ENCODE results near the gene PRKCH.

The PRKCH gene

DNA sequence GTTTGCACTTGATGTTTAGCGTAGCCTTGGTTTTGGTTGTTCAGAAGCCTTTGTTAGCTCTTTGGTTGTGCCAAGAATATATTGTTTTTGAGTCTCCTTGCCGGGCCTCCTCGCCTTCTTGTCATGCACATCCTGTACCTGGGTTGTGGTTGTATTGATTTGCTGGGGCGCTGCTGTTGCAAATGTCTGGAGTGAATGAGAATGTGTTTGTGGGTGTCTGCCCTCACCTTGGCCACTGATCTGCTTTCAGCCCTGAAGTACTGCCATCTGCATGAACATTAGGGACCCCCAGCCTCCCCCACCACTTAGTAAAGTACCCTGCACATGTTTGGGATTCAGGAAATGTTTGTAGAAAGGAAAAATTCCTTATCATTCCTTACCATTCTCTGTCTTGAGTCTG is 16.5 kb downstream of the PRKCH start:
- no peak for DNase-seq (ENCODE audit: low read depth)

DNA sequence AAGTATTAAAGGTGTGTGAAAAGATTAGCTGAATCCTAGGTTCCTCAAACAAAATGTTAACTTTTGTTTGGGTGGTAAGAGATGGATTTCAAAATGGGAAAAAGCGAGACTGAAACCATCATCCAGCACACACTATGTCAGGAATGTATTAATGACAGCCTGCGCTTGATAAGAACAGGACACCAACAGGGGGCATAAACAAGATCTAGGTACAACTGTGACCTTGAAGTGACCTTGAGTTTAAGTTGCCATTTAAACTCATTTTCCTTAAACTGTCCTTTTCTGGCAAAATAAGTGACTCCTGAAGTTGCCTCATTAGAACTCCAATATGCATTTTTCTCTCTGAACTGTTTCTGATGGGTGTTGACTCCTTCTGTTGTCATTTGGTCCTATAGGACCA is 17.1 kb downstream of the PRKCH start:
- DNase-seq (ENCODE audit: low read depth), result no peak

DNA sequence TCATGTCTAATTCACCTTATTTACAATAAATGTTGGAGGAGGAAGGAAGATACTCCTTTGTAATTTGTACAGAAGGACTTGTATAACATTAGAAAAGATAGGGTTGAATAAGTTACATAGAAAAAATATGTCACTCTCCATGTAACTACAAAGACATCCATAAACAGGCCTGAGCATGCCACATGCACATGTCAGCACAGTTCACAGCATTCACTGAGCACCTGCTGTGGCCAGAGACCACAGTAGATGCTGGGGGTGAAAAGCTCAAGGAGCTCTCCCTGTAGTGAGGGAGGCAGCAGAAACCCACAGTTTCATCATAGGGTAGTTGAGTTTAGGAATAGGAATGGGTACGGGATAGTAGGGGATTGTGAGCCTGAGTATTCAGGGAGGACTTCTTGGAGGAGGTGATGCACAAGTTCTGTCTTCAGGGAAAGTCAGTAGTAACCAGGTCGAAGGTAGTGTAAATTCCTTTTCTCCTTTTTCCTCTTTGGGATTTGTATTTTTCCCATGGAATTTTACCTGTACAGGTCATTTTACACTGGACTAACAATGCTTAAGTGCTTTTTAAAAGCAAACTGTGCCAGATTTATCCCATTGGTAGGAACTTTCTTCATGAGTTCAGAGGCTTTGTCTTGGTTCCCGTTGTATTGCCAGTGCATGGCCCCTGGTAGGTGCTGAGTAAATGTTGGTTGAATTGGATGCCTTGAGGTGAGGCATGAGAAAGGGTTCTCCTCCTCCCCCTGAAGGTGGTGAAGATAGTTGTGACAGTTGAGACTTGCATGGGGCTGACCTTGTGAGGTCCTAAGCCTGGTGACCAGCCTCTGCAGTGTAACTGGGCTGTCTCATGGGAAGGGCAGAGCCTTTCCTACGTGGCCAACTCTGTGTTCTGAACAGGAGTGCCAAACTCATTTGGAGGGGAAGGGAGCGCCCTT is 20.2 kb downstream of the PRKCH start:
- DNase-seq (ENCODE audit: low read depth), result no peak

DNA sequence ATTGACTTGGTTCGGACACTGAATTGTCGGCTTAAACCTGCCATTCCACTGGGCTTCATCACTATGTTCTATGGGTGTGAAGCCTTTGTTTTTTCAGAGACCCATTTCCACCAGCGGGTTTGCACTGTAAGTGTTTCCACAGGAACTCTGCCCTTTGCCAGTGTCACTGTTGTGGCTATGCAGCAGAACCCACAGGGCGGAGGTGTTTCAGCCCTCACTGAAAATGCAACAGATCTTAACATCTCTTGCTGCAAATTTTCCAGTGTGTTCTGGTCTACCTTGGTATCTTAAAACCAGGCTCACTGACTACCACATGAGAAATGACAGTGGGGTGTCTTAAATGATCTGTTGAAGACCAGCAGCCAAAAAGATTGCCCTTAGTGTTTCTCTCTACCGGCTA is 21.1 kb downstream of the PRKCH start:
- no peak for DNase-seq (ENCODE audit: low read depth)

DNA sequence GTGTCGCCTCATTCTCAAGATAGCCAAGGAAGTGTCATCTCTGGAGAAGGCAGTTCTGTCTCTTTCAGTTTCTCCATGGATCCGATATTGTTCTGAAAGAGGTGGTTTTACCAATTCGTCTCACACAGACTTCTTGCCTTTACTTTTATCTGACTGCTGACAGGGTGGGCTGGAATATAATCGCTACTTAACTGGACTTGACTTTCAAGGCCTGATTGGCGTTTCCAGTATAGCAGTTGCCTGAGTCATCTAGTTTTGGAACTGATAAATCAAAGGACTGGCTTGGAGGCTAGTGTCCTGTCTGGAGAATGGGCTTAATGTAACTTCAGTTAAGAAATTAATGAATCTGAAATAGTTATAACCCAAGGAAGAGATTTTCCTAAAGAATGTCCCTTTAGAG is 21.6 kb downstream of the PRKCH start:
- DNase-seq (ENCODE audit: low read depth), result no peak

DNA sequence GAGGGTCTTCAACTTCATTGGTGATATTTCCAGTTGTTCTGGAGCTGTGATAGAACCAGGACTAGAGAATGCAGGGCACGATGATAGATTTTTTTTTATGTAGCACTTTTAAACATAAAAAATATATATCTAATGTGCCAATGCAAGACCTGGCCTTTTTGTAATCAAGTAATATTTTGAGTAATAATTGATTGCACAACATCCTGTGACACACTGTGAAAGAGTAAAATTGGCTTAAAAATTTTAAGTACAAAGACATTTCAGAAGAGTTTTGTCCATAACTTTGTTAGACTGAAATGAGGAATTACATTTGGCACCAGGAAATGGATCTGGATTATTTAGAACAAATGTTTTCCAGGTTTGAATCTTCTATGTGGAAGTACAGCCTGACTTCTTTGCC is 22.1 kb downstream of the PRKCH start:
- DNase-seq (ENCODE audit: low read depth), result no peak

DNA sequence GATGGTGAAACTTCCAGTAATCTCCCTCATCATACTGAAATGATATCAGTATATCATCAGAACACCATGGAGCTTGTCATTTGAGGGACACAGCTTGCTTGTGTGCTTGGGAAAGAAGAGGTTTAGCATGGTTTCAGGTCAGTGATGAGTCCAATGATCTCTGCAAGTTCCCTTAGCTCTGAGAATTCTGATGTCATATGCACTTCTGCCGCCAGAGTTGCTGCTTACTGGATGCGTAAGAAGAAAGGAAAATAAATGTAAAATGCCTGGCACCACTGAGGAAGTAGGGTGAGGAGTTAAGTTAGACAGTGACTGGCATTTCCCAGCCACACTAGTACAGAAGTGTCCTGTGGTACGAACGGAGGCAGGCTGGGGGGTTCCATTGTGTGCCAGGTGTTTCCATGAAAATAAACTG is 22.6 kb downstream of the PRKCH start:
- no peak for DNase-seq (ENCODE audit: low read depth)

DNA sequence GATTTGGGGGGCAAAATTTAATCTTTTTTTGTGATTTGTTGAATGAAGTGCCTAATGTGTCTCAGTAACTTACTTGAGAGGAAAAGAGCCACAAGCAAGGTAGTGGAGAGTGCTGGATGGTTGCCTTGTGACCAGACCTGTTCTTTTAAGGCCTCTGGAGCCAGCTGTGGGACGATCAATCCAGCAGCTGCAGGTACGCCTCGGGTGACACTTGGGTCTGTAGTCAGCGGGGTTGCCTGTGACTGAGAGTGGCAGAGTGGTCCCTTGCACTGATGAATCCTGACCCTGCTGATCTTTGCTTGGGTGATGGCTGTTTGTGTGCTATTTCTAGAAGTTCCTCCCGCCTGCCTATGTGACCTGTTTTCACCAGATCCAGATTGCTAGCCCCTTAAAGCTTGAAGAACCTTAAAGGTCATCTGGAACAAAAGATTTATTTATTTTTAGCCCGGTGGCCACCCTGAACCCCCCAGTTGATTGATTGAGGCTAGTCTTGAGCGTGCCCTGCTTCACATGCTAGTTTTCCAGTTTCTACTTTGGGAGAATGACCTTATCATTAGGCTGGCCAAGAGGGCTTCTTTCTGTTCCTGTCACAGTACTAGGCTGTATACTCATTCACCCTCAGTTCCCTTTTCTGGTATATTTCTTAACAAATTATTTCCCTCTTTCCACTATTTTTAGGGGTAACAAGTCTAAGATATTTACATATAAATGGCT is 23.2 kb downstream of the PRKCH start:
- no peak for DNase-seq (ENCODE audit: low read depth)

DNA sequence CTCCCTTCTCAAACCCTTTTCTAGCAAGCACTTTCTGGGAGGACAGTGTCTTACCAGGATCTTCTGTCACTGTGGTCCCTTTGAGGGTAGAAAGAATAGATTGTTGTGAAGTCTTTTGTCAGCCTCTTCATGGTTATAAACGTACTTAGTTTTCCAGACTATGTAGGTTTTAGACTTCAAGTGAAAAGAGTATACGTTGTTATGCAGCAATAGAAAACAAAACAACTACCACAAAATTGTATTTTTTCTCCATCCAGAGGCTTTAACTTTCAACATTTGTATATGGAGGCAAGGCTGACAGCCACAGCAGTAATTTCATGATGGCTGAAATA is 23.7 kb downstream of the PRKCH start:
- no peak for DNase-seq (ENCODE audit: low read depth)

DNA sequence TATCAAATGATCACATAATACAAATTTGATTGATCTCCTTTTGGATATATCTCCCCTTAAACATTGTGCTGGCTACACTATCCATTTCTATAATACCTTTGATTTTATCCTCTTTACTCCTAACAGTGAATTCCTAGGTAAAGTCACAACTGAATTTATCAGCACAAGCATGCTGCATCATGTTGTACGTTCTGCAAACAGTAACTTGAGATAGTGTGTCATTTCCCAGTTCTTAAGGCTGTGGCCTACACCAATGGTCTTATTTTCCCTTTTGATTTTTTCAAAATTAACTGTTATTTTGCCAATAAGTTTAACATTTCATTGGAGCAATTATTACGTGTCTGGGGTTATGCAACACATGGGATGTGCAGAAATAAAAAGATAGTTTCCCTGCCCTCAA is 24.8 kb downstream of the PRKCH start:
- no peak for DNase-seq (ENCODE audit: low read depth)

DNA sequence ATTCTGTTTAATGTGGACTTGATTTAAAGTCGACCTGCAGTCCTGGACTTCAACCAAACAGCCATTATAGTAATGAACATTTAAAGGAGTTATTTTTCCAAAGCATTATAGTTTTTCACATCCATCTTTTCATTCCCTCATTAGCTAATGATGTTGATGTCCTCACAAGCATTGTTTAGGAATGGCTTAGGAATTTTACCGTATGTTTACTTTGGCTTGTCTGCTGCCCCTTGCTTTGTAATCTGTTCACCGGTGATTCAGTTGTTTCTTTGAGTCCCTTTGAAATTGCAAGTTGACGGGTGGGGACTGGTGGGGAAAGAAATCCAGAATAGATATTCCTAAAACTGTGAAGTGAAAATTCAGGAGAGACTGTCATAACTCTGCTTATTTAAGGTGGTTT is 25.4 kb downstream of the PRKCH start:
- DNase-seq (ENCODE audit: low read depth), result no peak

DNA sequence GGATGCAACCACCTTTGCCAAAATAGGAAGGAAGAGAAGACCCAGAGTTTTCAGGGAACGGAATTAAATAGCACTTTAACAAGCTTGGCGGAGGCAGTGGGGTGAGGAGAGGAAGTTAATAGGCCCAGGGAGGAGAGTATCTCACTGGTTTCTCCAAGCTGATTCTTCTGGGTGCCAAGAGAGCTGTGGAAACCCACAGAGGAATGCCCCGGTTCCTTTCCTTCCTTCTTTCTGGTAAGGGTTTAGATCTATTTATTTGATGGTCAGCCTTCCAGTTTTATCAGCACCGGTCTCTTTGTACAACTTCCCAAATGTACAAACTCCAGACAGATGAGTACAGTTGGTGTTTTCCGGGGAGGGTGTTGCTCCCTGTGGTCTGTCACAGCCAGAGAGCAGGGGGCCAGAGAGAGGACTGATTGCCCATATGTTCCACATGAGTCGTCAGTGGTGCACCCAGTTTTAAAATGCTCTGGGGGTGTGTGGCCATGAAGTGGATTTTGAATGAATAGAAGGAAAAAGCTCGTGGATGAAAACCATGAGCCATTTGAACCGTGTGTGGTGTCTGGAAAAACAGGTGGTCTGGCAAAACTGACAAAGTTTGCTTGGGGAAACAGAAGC is 26.6 kb downstream of the PRKCH start:
- DNase-seq (ENCODE audit: low read depth), result no peak

DNA sequence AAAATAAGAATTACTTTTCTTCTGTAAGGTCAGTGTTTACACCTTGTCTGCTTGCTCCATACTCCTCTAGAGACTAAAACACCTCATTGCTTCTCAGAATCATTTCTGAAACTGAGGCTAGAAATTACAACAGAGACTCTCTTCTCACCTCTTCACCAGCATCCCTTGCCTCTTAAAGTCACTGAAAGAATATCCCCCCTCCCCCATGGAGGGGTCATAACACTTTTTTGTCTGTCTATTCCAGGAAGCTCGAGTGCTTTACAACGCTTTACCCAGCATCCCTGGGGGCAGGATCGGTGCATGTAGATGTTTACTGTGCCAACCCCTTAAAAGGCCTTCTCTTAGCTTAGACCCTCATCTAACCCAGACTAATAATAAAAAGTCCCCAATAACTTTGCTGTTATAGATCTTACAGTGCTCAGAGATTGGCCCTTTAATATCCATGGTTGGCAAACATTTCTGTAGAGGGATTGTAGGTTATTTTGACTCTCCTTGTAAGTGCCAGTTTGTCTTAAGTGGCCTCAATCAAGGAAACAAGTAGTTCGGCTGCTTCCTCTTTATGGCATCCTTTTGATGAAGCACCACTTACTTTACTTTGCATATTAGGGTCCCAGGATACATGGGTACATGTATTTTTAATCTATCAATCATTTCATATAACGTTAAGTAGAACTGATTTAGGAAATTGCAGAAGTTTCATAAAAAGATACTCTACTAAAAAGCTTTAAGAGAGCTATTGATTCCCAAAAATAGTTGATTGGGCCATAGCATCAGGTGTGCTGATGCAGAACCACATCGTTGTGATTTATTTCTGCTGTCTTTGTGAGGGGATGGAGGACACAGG is 29.3 kb downstream of the PRKCH start:
- no peak for DNase-seq (ENCODE audit: low read depth)

DNA sequence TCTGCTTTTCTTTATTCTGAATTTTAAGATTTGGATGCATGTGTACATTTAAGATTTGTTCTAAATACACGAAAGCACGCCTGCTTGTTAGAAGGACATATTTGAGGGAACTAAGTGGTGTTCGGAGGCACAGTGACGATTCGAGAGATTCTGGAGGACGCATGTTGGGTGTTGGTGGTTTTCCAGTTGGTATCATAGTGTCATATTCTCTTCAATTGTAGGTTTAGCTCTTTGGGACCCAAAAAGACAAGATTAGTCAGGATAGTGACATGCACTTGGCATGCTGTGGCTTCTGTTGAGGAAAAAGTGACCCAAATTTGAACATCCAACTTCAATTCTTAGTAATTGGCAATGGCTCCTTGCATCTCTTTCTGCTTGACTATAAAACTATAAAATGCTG is 30.1 kb downstream of the PRKCH start:
- no peak for DNase-seq (ENCODE audit: low read depth)

DNA sequence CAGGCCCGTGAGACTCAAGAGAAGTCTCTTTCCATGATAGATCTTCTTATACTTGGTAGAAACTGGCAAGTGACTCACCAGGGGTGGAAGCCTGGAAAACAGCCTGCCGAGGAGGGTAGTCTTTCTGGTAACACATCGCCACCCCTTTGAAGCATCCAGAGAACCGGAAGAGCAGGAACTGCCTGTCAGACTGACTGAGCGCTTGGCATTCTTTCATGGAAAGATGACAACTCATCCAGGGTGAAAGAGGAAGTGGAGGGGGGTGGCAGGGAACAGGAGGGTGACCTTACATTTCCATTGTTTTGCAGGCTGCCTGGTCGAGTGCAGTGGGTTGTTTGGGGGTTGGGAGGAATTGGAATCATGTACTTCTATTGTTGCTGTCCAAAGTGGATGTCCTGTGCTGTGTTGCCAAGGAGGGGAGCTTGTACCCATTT is 34.5 kb downstream of the PRKCH start:
- no peak for DNase-seq (ENCODE audit: low read depth)

DNA sequence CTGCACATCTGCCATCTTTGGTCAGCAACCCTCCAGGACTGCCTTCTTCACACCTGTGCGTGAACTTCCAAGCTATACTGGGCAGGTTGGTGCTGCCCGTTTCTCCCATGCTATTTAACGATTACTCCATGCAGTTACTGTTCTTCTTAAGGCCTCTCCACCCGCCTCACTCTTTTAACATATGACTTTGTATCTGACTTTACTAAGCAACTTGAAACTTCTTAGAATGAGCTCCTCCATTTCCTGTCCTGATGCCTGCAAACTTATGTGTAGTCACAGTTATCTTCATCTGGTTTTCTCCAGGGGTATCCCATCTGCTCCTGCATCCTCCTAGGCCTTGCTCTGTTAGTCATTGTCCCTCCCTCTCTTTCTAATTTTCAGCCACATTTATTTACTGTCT is 35.7 kb downstream of the PRKCH start:
- DNase-seq (ENCODE audit: low read depth), result no peak

DNA sequence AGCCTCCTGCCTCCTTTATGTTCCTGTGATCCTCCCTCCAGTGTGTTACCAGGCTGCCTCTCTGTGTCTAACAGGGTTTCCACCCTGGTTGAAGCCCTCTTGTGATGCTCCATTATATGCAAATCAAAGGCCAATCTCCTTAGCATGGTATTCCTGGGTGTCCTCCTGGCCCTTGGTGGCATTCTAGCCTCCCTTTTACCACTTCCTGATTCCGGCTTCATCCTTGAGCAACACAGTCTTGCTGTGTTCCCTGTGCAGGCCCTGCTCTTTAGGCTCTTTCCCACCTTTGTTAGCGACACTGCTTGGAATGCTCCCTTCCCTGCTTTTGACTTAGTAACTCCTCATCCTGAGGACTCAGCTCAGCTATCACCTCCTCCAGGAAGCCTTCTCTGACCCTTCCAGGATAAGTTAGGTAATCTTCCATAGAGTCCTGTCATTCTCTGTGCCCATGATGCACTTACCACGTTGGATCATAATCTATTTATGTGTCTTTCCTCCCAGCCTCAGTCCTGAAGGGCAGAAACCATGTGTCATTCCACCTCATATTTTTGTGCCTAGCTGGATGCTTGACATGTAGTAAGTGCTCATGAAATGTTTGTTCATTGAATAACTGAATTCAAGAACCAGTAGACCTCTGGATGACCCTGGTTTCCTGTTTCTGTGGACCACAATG is 37.3 kb downstream of the PRKCH start:
- no peak for DNase-seq (ENCODE audit: low read depth)

DNA sequence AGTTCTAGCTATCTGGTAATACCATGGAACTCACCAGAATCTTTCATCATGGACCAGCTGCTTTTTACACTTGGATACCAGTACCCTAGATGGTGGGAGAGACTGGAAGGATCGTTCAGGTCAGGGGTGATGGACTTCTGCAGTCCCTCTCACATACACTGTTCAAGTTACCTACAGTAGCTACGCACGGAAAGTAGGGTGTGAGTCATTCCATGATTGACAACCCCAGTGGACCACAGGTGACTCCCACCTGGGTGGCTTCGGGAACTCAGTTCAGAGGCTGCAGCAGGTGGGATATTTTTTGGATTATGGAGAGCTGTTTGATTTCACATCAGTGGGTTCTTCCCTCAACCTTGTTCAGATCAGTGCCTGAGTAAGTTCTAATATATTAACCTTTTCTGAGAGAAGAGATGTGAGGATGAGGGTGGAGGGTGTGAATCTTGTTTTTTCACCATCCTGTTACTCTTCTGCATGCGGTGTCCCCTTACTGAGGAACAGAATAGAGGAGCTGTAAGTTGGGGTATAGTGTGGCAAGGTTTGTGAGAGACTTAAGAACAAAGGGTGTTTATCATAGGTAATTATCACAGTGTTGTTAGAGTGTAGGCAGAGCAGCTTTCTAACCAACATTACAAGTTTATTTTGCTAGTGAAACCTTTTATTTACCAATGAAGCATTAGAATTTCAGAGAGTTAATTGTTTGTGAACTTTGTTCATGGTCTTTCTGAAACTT is 39.6 kb downstream of the PRKCH start:
- DNase-seq (ENCODE audit: low read depth), result no peak

DNA sequence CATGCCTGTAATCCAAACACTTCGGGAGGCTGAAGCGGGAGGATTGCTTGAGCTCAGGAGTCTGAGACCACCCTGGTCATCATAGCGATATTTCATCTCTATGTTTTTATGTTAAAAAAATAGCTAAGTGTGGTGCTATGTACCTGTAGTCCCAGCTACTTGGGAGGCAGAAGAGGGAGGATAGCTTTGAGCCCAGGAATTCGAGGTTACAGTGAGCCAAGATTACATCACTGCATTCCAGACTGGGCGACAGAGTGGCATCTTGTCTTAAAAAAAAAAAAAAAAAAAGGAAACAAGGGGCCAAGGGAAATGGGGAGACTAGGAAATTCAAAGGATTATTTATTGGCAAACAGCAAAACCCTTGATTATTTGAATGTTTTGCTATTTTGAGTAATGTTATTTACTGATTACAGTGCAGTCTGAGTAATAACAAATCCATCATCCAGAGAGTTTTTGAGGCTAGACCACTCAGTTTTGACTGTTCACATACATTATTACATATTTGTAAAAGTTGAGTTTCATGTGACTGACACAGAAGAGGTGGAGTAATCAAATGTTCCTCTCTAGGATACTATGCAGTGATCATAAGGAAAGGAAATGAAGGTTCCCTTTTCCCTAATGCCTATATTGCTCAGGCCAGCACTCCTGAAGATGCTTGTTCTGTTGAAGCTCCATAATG is 40.8 kb downstream of the PRKCH start:
- DNase-seq (ENCODE audit: low read depth), result no peak

DNA sequence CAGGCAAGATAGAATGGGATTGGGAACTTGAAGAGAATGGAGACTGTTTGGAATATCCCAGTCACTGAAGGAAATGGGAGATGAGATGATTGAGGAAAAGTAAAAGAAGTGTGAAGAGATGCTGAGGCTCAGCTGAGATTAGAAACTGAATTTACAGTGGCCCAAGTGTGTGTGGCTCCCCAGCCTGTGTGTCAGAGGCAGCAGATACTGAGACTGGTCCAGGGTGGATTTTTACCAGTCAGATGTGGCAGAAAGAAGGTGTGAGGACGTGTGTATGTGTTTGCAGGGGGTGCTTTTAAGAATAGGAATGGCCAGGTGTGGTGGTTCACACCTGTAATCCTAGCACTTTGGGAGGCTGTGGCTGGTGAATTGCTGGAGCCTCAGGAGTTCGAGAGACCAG is 42.9 kb downstream of the PRKCH start:
- DNase-seq (ENCODE audit: low read depth), result no peak
